HepG2 (cell line): ENCODE data around the gene C1orf74. TPM values are rescaled to one million over a fixed set of nuclear protein-coding genes. Genes with fewer than 3 reads are reported as not detected.

ENCODE experiments used
- BRCA1 ChIP-seq: sonication (generic); formaldehyde crosslinking; IDR thresholded peaks from 2 replicates; pipeline ENCODE4 v1.4.0; 2020; ENCODE audit warnings: missing genetic modification reagents
- FIP1L1 ChIP-seq: fragments of 200-400 bp; formaldehyde crosslinking; IDR thresholded peaks from 2 replicates; pipeline ENCODE4 v1.6.1; 2018; ENCODE audit warnings: low read depth, mild to moderate bottlenecking, low read length, moderate library complexity, borderline replicate concordance; ENCODE audit not compliant: insufficient read depth
- FOXA1 ChIP-seq, 2 experiments: fragments of 450-650 bp in 1 of 2; sonication (generic) in 1 of 2; formaldehyde crosslinking in 1 of 2; IDR thresholded peaks; 2 replicates each; pipeline versions ENCODE4 v1.4.0 to v1.6.1; 2016 to 2020; ENCODE audit warnings: missing genetic modification reagents in 1 of 2
- IKZF4 ChIP-seq: sonication (generic); formaldehyde crosslinking; IDR thresholded peaks from 2 replicates; pipeline ENCODE4 v1.5.1; 2020; ENCODE audit warnings: borderline replicate concordance, mild to moderate bottlenecking, low read depth, missing genetic modification reagents; ENCODE audit errors: not compliant biosample characterization
- KDM3A ChIP-seq: IDR thresholded peaks from 2 replicates; pipeline ENCODE4 v1.6.1; 2018; ENCODE audit warnings: low read depth, missing compliant biosample characterization
- KLF13 ChIP-seq: sonication (generic); formaldehyde crosslinking; IDR thresholded peaks from 2 replicates; pipeline ENCODE4 v1.4.0; 2020; ENCODE audit warnings: mild to moderate bottlenecking, missing genetic modification reagents
- MEIS2 ChIP-seq: sonication (generic); formaldehyde crosslinking; IDR thresholded peaks from 2 replicates; pipeline ENCODE4 v1.9.0; 2021; ENCODE audit warnings: mild to moderate bottlenecking, missing genetic modification reagents
- MXD4 ChIP-seq: IDR thresholded peaks from 2 replicates; pipeline ENCODE4 v1.6.1; 2016; ENCODE audit warnings: mild to moderate bottlenecking, missing biosample characterization, missing genetic modification reagents
- NFE2L2 ChIP-seq: fragments of 150-350 bp; IDR thresholded peaks from 2 replicates; pipeline ENCODE4 v1.6.1; 2014; ENCODE audit warnings: low read length
- NONO ChIP-seq, 2 experiments: fragments of 450-650 bp in 1 of 2; sonication (generic) in 1 of 2; formaldehyde crosslinking in 1 of 2; IDR thresholded peaks in 1 of 2; conservative IDR thresholded peaks in 1 of 2; 2 replicates each; pipeline versions ENCODE4 v1.6.1 to v1.8.0; 2017 to 2022; ENCODE audit warnings: mild to moderate bottlenecking in 1 of 2, missing genetic modification reagents in 1 of 2, moderate library complexity in 1 of 2
- PAX8 ChIP-seq: sonication (generic); formaldehyde crosslinking; IDR thresholded peaks from 2 replicates; pipeline ENCODE4 v1.8.0; 2022; ENCODE audit warnings: mild to moderate bottlenecking, missing genetic modification reagents, borderline replicate concordance
- PLSCR1 ChIP-seq: sonication (generic); formaldehyde crosslinking; IDR thresholded peaks from 2 replicates; pipeline ENCODE4 v1.5.0; 2020; ENCODE audit warnings: missing genetic modification reagents, mild to moderate bottlenecking, borderline replicate concordance
- PPARG ChIP-seq: conservative IDR thresholded peaks from 2 replicates; pipeline ENCODE4 v1.6.1; 2016; ENCODE audit warnings: missing biosample characterization, missing genetic modification reagents
- RFXAP ChIP-seq: sonication (generic); formaldehyde crosslinking; IDR thresholded peaks from 2 replicates; pipeline ENCODE4 v1.4.0; 2020; ENCODE audit warnings: missing genetic modification reagents, borderline replicate concordance
- SAFB2 ChIP-seq: sonication (generic); formaldehyde crosslinking; IDR thresholded peaks from 2 replicates; pipeline ENCODE4 v1.5.1; 2020; ENCODE audit warnings: missing genetic modification reagents, low read depth, mild to moderate bottlenecking, borderline replicate concordance
- SOX5 ChIP-seq: IDR thresholded peaks from 2 replicates; pipeline ENCODE4 v1.6.1; 2016; ENCODE audit warnings: borderline replicate concordance
- SSRP1 ChIP-seq: IDR thresholded peaks from 2 replicates; pipeline ENCODE4 v1.6.1; 2016; ENCODE audit warnings: control low read depth
- TFDP1 ChIP-seq: IDR thresholded peaks from 2 replicates; pipeline ENCODE4 v1.6.1; 2016; ENCODE audit warnings: missing compliant biosample characterization, missing genetic modification reagents, borderline replicate concordance
- ZMYM2 ChIP-seq: sonication (generic); formaldehyde crosslinking; IDR thresholded peaks from 2 replicates; pipeline ENCODE4 v1.8.0; 2022; ENCODE audit warnings: mild to moderate bottlenecking, missing genetic modification reagents
- ZNF121 ChIP-seq: sonication (generic); formaldehyde crosslinking; IDR thresholded peaks from 2 replicates; pipeline ENCODE4 v1.5.0; 2020; ENCODE audit warnings: mild to moderate bottlenecking, missing genetic modification reagents
- ZNF205 ChIP-seq: IDR thresholded peaks from 2 replicates; pipeline ENCODE4 v1.6.1; 2018; ENCODE audit warnings: missing biosample characterization, missing genetic modification reagents
- ZNF326 ChIP-seq: sonication (generic); formaldehyde crosslinking; IDR thresholded peaks from 2 replicates; pipeline ENCODE4 v1.4.0; 2020; ENCODE audit warnings: missing genetic modification reagents, borderline replicate concordance
- ZNF460 ChIP-seq: sonication (generic); formaldehyde crosslinking; IDR thresholded peaks from 2 replicates; pipeline ENCODE4 v1.5.1; 2020; ENCODE audit warnings: missing genetic modification reagents, mild to moderate bottlenecking, borderline replicate concordance
- ZNF605 ChIP-seq: sonication (generic); formaldehyde crosslinking; IDR thresholded peaks from 2 replicates; pipeline ENCODE4 v1.8.0; 2022; ENCODE audit warnings: mild to moderate bottlenecking, missing genetic modification reagents
- ZNF629 ChIP-seq: sonication (generic); formaldehyde crosslinking; conservative IDR thresholded peaks from 2 replicates; pipeline ENCODE4 v1.5.0; 2020; ENCODE audit warnings: missing genetic modification reagents
- ZNF652 ChIP-seq: IDR thresholded peaks from 2 replicates; pipeline ENCODE4 v1.6.1; 2016; ENCODE audit warnings: low read depth, borderline replicate concordance
- ZSCAN29 ChIP-seq: sonication (generic); formaldehyde crosslinking; conservative IDR thresholded peaks from 2 replicates; pipeline ENCODE4 v1.4.0; 2020; ENCODE audit warnings: mild to moderate bottlenecking, missing genetic modification reagents
- ZSCAN30 ChIP-seq: sonication (generic); formaldehyde crosslinking; IDR thresholded peaks from 2 replicates; pipeline ENCODE4 v1.5.0; 2020; ENCODE audit warnings: mild to moderate bottlenecking, missing genetic modification reagents
- polyA plus RNA-seq, 8 experiments: library from polyadenylated mRNA; depleted of rRNA in 3 of 8; stranded (reverse) in 7 of 8; unstranded in 1 of 8; fragments of >200 nt; fragmentation: Illumina TruSeq in 4 of 8; extraction: Trizol in 4 of 8; gene quantifications; 2 replicates each; pipeline versions ENCODE4 v1.2.1 to v1.2.3, GENCODE V29; 2011 to 2016; ENCODE audit warnings: low read depth in 4 of 8, missing spikeins in 1 of 8, mixed read lengths in 1 of 8; ENCODE audit not compliant: insufficient read depth in 1 of 8
- total RNA-seq, 5 experiments: library from RNA; depleted of rRNA; stranded (reverse); fragments of >200 nt; fragmentation: Illumina TruSeq; extraction: Trizol; gene quantifications; 2 replicates each; pipeline ENCODE4 v1.2.3, GENCODE V29; 2016; ENCODE audit warnings: low read depth in 1 of 5
- TF ChIP-seq, protein P1 (sequence below): fragments of 450-650 bp; IDR thresholded peaks from 2 replicates; pipeline ENCODE4 v1.6.1; 2017

C1orf74 gene
- total and polyA plus RNA-seq, 2 of the 13 experiments (the other 11 are each of a cell fraction or from before 2014, with no cell fraction given) = 0.33 to 0.71 TPM

GRCh38 chr1:209747580-209748262, 36.6 kb downstream of the C1orf74 start (continued):
- TF ChIP-seq MEIS2 (CRISPR knock-in tag) (no peak), BRCA1 (CRISPR knock-in tag) (no peak), IKZF4 (CRISPR knock-in tag) (no peak), KDM3A (0 out of 2 replicates have a peak, but pooled peaks have one; percentile 22), FIP1L1 (no peak), RFXAP (CRISPR knock-in tag) (no peak), ZNF121 (CRISPR knock-in tag) (no peak), FOXA1 (IDR thresholded peaks at IDR 0.05) (no peak), FOXA1 (CRISPR knock-in tag; IDR thresholded peaks at IDR 0.05) (no peak), ZNF205 (CRISPR knock-in tag) (peak; percentile 39; the same call in 1 of the 2 replicates), PPARG (CRISPR knock-in tag) (no peak; the same call in 1 of the 2 replicates), NONO (IDR thresholded peaks at IDR 0.05) (no peak), NONO (CRISPR knock-in tag; conservative IDR thresholded peaks at IDR 0.05) (no peak), PLSCR1 (CRISPR knock-in tag) (no peak), SAFB2 (no peak), ZNF326 (no peak), TFDP1 (peak; percentile 47; the same call in 1 of the 2 replicates), SOX5 (CRISPR knock-in tag) (peak; percentile 50; the same call in 1 of the 2 replicates), SSRP1 (CRISPR knock-in tag) (no peak), ZNF460 (CRISPR knock-in tag) (peak; percentile 19; the same call in 1 of the 2 replicates), MXD4 (CRISPR knock-in tag) (peak; percentile 67; the same call in 1 of the 2 replicates), PAX8 (CRISPR knock-in tag) (no peak), KLF13 (CRISPR knock-in tag) (no peak), NFE2L2 (no peak), ZSCAN29 (0 out of 2 replicates have a peak, but pooled peaks have one; percentile 36), ZSCAN30 (CRISPR knock-in tag) (no peak), ZNF652 (no peak), ZNF605 (CRISPR knock-in tag) (no peak), ZMYM2 (CRISPR knock-in tag) (no peak), ZNF629 (CRISPR knock-in tag) (no peak)
- TF ChIP-seq, protein P1, sequence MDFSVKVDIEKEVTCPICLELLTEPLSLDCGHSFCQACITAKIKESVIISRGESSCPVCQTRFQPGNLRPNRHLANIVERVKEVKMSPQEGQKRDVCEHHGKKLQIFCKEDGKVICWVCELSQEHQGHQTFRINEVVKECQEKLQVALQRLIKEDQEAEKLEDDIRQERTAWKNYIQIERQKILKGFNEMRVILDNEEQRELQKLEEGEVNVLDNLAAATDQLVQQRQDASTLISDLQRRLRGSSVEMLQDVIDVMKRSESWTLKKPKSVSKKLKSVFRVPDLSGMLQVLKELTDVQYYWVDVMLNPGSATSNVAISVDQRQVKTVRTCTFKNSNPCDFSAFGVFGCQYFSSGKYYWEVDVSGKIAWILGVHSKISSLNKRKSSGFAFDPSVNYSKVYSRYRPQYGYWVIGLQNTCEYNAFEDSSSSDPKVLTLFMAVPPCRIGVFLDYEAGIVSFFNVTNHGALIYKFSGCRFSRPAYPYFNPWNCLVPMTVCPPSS = no peak
